ENCODE measurements around the gene TMEM243. TPM values are rescaled to one million over a fixed set of nuclear protein-coding genes. Genes with fewer than 3 reads are reported as not detected.

The TMEM243 gene
- total and polyA plus RNA-seq, 10 of the 15 experiments (the other 5 are each of a cell fraction or from before 2014, with no cell fraction given), result 47.8 to 170 (median 77.9) TPM

GRCh38 chr7:87188930-87189329 is 30.6 kb downstream of the TMEM243 start (continued):
- TF ChIP-seq CREB1 (IDR thresholded peaks at IDR 0.05; ENCODE audit: low read depth), result 0 out of 2 replicates have a peak, but pooled peaks have one; percentile 10
- TF ChIP-seq MEF2A (IDR thresholded peaks at IDR 0.05; ENCODE audit: insufficient read depth, low read depth, low read length), result peak; percentile 74; the same call in 1 of the 2 replicates
- TF ChIP-seq CREM (IDR thresholded peaks at IDR 0.05; ENCODE audit: low read depth), result 0 out of 2 replicates have a peak, but pooled peaks have one; percentile 15
- no peak for TF ChIP-seq SREBF2 (IDR thresholded peaks at IDR 0.05; ENCODE audit: low read length)
- peak; percentile 24; the same call in 1 of the 2 replicates for TF ChIP-seq IRF4 (IDR thresholded peaks at IDR 0.05; ENCODE audit: low read depth, low read length)
- no peak for TF ChIP-seq KAT2A (conservative IDR thresholded peaks at IDR 0.05; ENCODE audit: control insufficient read depth, low read depth, low read length)
- TF ChIP-seq JUNB (IDR thresholded peaks at IDR 0.05), result peak; percentile 66

GRCh38 chr7:87187120-87187519 is 32.4 kb downstream of the TMEM243 start:
- SMC1A ChIA-PET (ENCODE audit: uncharacterized antibody, unreplicated experiment), result interaction anchor here (1.4 to 3.4 kb wide), 3 partner anchors 26 to 33 kb away, joined by 5 to 33 read pairs (median 19); partner anchors contain the start of gene TMEM243
- intact Hi-C loops (cut with micrococcal nuclease; ENCODE audit: unreplicated experiment), result no loop called here
- RAD21 ChIA-PET (ENCODE audit: unreplicated experiment), result interaction anchor here (1.2 kb wide), 1 partner anchor 25 kb away, joined by 3 read pairs; no protein-coding TSS in a partner anchor
- H3K36me3 ChIP-seq (ENCODE audit: control insufficient read depth in 2 of 2, insufficient read depth in 2 of 2, low read length in 1 of 2), result peaks cover 11 to 36% of the 10 kb centered on the region in 2 experiments
- H3K27me3 ChIP-seq (replicated peaks in 1 of 2; ENCODE audit: control insufficient read depth in 2 of 2, insufficient read depth in 2 of 2, low read length in 1 of 2), result no peaks in the 10 kb centered on the region
- H4K20me1 ChIP-seq (ENCODE audit: control insufficient read depth, insufficient read depth), result no peaks in the 10 kb centered on the region
- H3K79me2 ChIP-seq (ENCODE audit: control insufficient read depth, insufficient read depth, low read length), result no peaks in the 10 kb centered on the region; the same call in 1 of the 2 replicates
- no peaks in the 10 kb centered on the region for H3K9me3 ChIP-seq (replicated peaks; ENCODE audit: control insufficient read depth, insufficient read depth, low read length)
- CTCF ChIA-PET, result interaction anchor here (1.7 to 1.9 kb wide), 2 partner anchors 11 to 15 kb away, joined by 3 to 4 read pairs; no protein-coding TSS in a partner anchor
- 100% methylated on average over 2 of the region's 2 CpGs for WGBS (ENCODE audit: insufficient coverage, insufficient replicate concordance, low lambda C conversion rate, missing lambda C conversion rate)
- no peak overlapping the region for H3K9ac ChIP-seq (ENCODE audit: control insufficient read depth, insufficient read depth, low read length)
- H3K4me1 ChIP-seq (ENCODE audit: control insufficient read depth, insufficient read depth, low read length), result no peaks in the 10 kb centered on the region
- no peak overlapping the region for H3K27ac ChIP-seq (ENCODE audit: control insufficient read depth, insufficient read depth)
- H3K4me3 ChIP-seq, result no peak overlapping the region
- POLR2A ChIA-PET, result no interaction called here
- in situ Hi-C loops (cut with MboI), result no loop called here
- ATAC-seq (no peak), FAIRE-seq (no peak), DNase-seq (ENCODE audit: low read depth, low spot score) (no peak)
- no TSS peak for BruUV-seq (replicated peaks)
- no peak overlapping the region for H2AFZ ChIP-seq (ENCODE audit: control insufficient read depth, low read depth, low read length)
- no peak overlapping the region for H3K4me2 ChIP-seq (ENCODE audit: control insufficient read depth, insufficient read depth)
- TF ChIP-seq KDM1A (IDR thresholded peaks at IDR 0.05; ENCODE audit: borderline replicate concordance) (no peak), E2F8 (IDR thresholded peaks at IDR 0.05; ENCODE audit: low read depth, partially characterized antibody) (no peak), ZNF622 (IDR thresholded peaks at IDR 0.05) (no peak), TAF1 (IDR thresholded peaks at IDR 0.05; ENCODE audit: borderline replicate concordance, low read depth, low read length) (no peak), BHLHE40 (IDR thresholded peaks at IDR 0.05; ENCODE audit: borderline replicate concordance in 1 of 2, low read depth in 2 of 2, low read length in 1 of 2) (no peak), EZH2 (IDR thresholded peaks at IDR 0.05; ENCODE audit: borderline replicate concordance, control insufficient read depth, low read depth, low read length) (no peak), RCOR1 (conservative IDR thresholded peaks at IDR 0.05; ENCODE audit: low read depth, low read length) (no peak), POLR2AphosphoS5 (IDR thresholded peaks at IDR 0.05; ENCODE audit: low read length) (no peak), BCLAF1 (IDR thresholded peaks at IDR 0.05) (no peak), JUND (IDR thresholded peaks at IDR 0.05; ENCODE audit: low read depth, low read length) (no peak), CHD2 (IDR thresholded peaks at IDR 0.05; ENCODE audit: borderline replicate concordance, low read depth, low read length) (no peak), RELA (IDR thresholded peaks at IDR 0.05; ENCODE audit: borderline replicate concordance, partially characterized antibody) (no peak)

Measured in GM12878 (cell line).